ENCODE measurements around the gene PIKFYVE.
"Not testable (repeated sequence)": the region's sequence is repeated elsewhere in the genome, so short reads cannot be mapped to it uniquely, and the experiment has no call there.

Gene PIKFYVE

GRCh38 chr2:208346756-208347155, 80.7 kb downstream of the PIKFYVE start:
- H3K9me3 ChIP-seq (ENCODE audit: control insufficient read depth, low read length), result no peaks in the 10 kb centered on the region
- no peak overlapping the region for H3K4me3 ChIP-seq (ENCODE audit: extremely low read depth, insufficient read depth, low read length, poor library complexity, severe bottlenecking)
- H3K4me1 ChIP-seq (ENCODE audit: control insufficient read depth, insufficient read depth, low read length, poor library complexity, severe bottlenecking), result no peaks in the 10 kb centered on the region
- no peak overlapping the region for H3K27ac ChIP-seq (ENCODE audit: low read depth, low read length, severe bottlenecking)
- WGBS, 2 experiments (ENCODE audit: insufficient coverage in 2 of 2), result 94% methylated on average over 2 of the region's 4 CpGs; no CpG with 5 or more reads in 1 of the 2 experiments
- H3K36me3 ChIP-seq (ENCODE audit: control insufficient read depth, insufficient read depth, low read length), result peaks cover 72% of the 10 kb centered on the region

DNA sequence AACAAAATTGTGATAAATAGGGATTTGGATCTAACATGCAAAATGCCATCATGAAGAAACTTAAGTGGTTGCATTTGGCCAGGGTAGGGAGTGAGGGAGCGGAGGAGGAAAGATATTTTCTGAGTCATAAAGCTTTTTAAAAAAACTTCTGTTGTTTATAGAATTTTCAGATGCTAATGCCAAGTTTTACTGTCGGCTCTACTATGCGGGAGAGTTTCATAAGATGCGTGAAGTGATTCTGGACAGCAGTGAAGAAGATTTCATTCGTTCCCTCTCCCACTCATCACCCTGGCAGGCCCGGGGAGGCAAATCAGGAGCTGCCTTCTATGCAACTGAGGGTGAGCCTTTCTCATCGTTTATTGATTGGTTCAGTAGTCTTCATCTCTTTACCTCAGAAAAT, 84.6 kb downstream of the PIKFYVE start:
- WGBS, 2 experiments (ENCODE audit: insufficient coverage in 2 of 2), result 91 to 99% methylated on average over 4 to 6 of the region's 7 CpGs
- Histone ChIP-seq H3K9me3 (ENCODE audit: control insufficient read depth, low read length) (no peaks in the 10 kb centered on the region), H3K27ac (ENCODE audit: low read depth, low read length, severe bottlenecking) (no peak overlapping the region), H3K36me3 (ENCODE audit: control insufficient read depth, insufficient read depth, low read length) (peaks cover 74% of the 10 kb centered on the region), H3K4me1 (ENCODE audit: control insufficient read depth, insufficient read depth, low read length, poor library complexity, severe bottlenecking) (no peaks in the 10 kb centered on the region), H3K4me3 (ENCODE audit: extremely low read depth, insufficient read depth, low read length, poor library complexity, severe bottlenecking) (no peak overlapping the region)

GRCh38 chr2:208352644-208353567, 86.9 kb downstream of the PIKFYVE start:
- 100% methylated on average over 2 to 3 of the region's 5 CpGs for WGBS, 2 experiments (ENCODE audit: insufficient coverage in 2 of 2)
- Histone ChIP-seq H3K36me3 (ENCODE audit: control insufficient read depth, insufficient read depth, low read length) (peaks cover 69% of the 10 kb centered on the region), H3K4me1 (ENCODE audit: control insufficient read depth, insufficient read depth, low read length, poor library complexity, severe bottlenecking) (no peaks in the 10 kb centered on the region), H3K9me3 (ENCODE audit: control insufficient read depth, low read length) (no peaks in the 10 kb centered on the region), H3K27ac (ENCODE audit: low read depth, low read length, severe bottlenecking) (no peak overlapping the region), H3K4me3 (ENCODE audit: extremely low read depth, insufficient read depth, low read length, poor library complexity, severe bottlenecking) (no peak overlapping the region)

GRCh38 chr2:208354964-208355381, 88.9 kb downstream of the PIKFYVE start:
- WGBS, 2 experiments (ENCODE audit: insufficient coverage in 2 of 2), result 95 to 100% methylated on average over 1 to 2 of the region's 3 CpGs
- Histone ChIP-seq H3K4me3 (ENCODE audit: extremely low read depth, insufficient read depth, low read length, poor library complexity, severe bottlenecking) (no peak overlapping the region), H3K36me3 (ENCODE audit: control insufficient read depth, insufficient read depth, low read length) (peaks cover 62% of the 10 kb centered on the region), H3K4me1 (ENCODE audit: control insufficient read depth, insufficient read depth, low read length, poor library complexity, severe bottlenecking) (no peaks in the 10 kb centered on the region), H3K9me3 (ENCODE audit: control insufficient read depth, low read length) (no peaks in the 10 kb centered on the region), H3K27ac (ENCODE audit: low read depth, low read length, severe bottlenecking) (no peak overlapping the region)

- H3K9me3 ChIP-seq (ENCODE audit: control insufficient read depth, low read length); H3K4me3 ChIP-seq (ENCODE audit: extremely low read depth, insufficient read depth, low read length, poor library complexity, severe bottlenecking); H3K4me1 ChIP-seq (ENCODE audit: control insufficient read depth, insufficient read depth, low read length, poor library complexity, severe bottlenecking); H3K27ac ChIP-seq (ENCODE audit: low read depth, low read length, severe bottlenecking): not testable (repeated sequence)
- H3K36me3 ChIP-seq (ENCODE audit: control insufficient read depth, insufficient read depth, low read length), result peaks cover 51% of the 10 kb centered on the region
- WGBS, 2 experiments (ENCODE audit: insufficient coverage in 2 of 2), result 86 to 100% methylated on average over 1 of the region's 3 CpGs
These were observed 90.4 kb downstream of the PIKFYVE start for GRCh38 chr2:208356420-208356819.

GRCh38 chr2:208356846-208357574, 91.0 kb downstream of the PIKFYVE start:
- no peaks in the 10 kb centered on the region for H3K4me1 ChIP-seq (ENCODE audit: control insufficient read depth, insufficient read depth, low read length, poor library complexity, severe bottlenecking)
- H3K27ac ChIP-seq (ENCODE audit: low read depth, low read length, severe bottlenecking), result no peak overlapping the region
- peaks cover 45% of the 10 kb centered on the region for H3K36me3 ChIP-seq (ENCODE audit: control insufficient read depth, insufficient read depth, low read length)
- H3K9me3 ChIP-seq (ENCODE audit: control insufficient read depth, low read length), result no peaks in the 10 kb centered on the region
- H3K4me3 ChIP-seq (ENCODE audit: extremely low read depth, insufficient read depth, low read length, poor library complexity, severe bottlenecking), result no peak overlapping the region
- WGBS, 2 experiments (ENCODE audit: insufficient coverage in 2 of 2), result no CpG with 5 or more reads among the region's 1 CpG

- no peaks in the 10 kb centered on the region for H3K4me1 ChIP-seq (ENCODE audit: control insufficient read depth, insufficient read depth, low read length, poor library complexity, severe bottlenecking)
- 96 to 97% methylated on average over 8 to 9 of the region's 10 CpGs for WGBS, 2 experiments (ENCODE audit: insufficient coverage in 2 of 2)
- no peak overlapping the region for H3K4me3 ChIP-seq (ENCODE audit: extremely low read depth, insufficient read depth, low read length, poor library complexity, severe bottlenecking)
- H3K36me3 ChIP-seq (ENCODE audit: control insufficient read depth, insufficient read depth, low read length), result peaks cover 28% of the 10 kb centered on the region
- H3K27ac ChIP-seq (ENCODE audit: low read depth, low read length, severe bottlenecking), result no peak overlapping the region
- H3K9me3 ChIP-seq (ENCODE audit: control insufficient read depth, low read length), result no peaks in the 10 kb centered on the region
These were observed 92.9 kb downstream of the PIKFYVE start for GRCh38 chr2:208358758-208359631.

GRCh38 chr2:208359632-208359986, 93.6 kb downstream of the PIKFYVE start:
- WGBS, 2 experiments (ENCODE audit: insufficient coverage in 2 of 2), result 87% methylated on average over 7 of the region's 17 CpGs; no CpG with 5 or more reads in 1 of the 2 experiments
- no peaks in the 10 kb centered on the region for H3K4me1 ChIP-seq (ENCODE audit: control insufficient read depth, insufficient read depth, low read length, poor library complexity, severe bottlenecking)
- H3K27ac ChIP-seq (ENCODE audit: low read depth, low read length, severe bottlenecking), result no peak overlapping the region
- H3K4me3 ChIP-seq (ENCODE audit: extremely low read depth, insufficient read depth, low read length, poor library complexity, severe bottlenecking), result no peak overlapping the region
- peaks cover 28% of the 10 kb centered on the region for H3K36me3 ChIP-seq (ENCODE audit: control insufficient read depth, insufficient read depth, low read length)
- no peaks in the 10 kb centered on the region for H3K9me3 ChIP-seq (ENCODE audit: control insufficient read depth, low read length)

GRCh38 chr2:208360259-208361076, 94.4 kb downstream of the PIKFYVE start:
- no peak overlapping the region for H3K4me3 ChIP-seq (ENCODE audit: extremely low read depth, insufficient read depth, low read length, poor library complexity, severe bottlenecking)
- H3K4me1 ChIP-seq (ENCODE audit: control insufficient read depth, insufficient read depth, low read length, poor library complexity, severe bottlenecking), result no peaks in the 10 kb centered on the region
- no peak overlapping the region for H3K27ac ChIP-seq (ENCODE audit: low read depth, low read length, severe bottlenecking)
- peaks cover 20% of the 10 kb centered on the region for H3K36me3 ChIP-seq (ENCODE audit: control insufficient read depth, insufficient read depth, low read length)
- WGBS, 2 experiments (ENCODE audit: insufficient coverage in 2 of 2), result 95 to 96% methylated on average over 46 to 47 of the region's 48 CpGs
- H3K9me3 ChIP-seq (ENCODE audit: control insufficient read depth, low read length), result peaks cover 4% of the 10 kb centered on the region

- Histone ChIP-seq H3K27ac (ENCODE audit: low read depth, low read length, severe bottlenecking) (no peak overlapping the region), H3K36me3 (ENCODE audit: control insufficient read depth, insufficient read depth, low read length) (peaks cover 19% of the 10 kb centered on the region), H3K9me3 (ENCODE audit: control insufficient read depth, low read length) (peaks cover 4% of the 10 kb centered on the region), H3K4me3 (ENCODE audit: extremely low read depth, insufficient read depth, low read length, poor library complexity, severe bottlenecking) (no peak overlapping the region), H3K4me1 (ENCODE audit: control insufficient read depth, insufficient read depth, low read length, poor library complexity, severe bottlenecking) (no peaks in the 10 kb centered on the region)
- 95 to 98% methylated on average over 7 to 8 of the region's 9 CpGs for WGBS, 2 experiments (ENCODE audit: insufficient coverage in 2 of 2)
These were observed 95.0 kb downstream of the PIKFYVE start for GRCh38 chr2:208361077-208361441.
